ENCODE results near the gene PDF.
"Not testable (repeated sequence)": the region's sequence is repeated elsewhere in the genome, so short reads cannot be mapped to it uniquely, and the experiment has no call there.

The PDF gene

DNA sequence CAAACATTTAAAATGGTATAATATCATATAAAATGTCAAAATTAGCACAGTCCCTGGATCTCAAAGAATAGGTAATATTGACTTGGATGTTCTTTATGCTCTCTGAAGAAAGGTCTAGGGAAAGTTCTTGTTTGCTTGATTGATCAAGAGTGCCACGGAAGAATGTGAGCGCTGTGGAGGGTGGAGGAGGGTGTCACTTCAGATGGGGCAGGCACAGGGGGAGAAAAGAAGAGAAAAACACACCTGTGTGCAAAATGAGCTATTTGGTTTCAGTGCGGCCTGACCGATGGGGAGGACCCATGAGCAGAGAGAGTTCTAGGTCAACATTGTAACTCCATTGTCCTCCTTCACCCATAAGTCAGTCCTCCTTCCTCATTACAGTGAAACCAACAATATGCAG lies 28.1 kb downstream of the PDF start:
- TF ChIP-seq, protein P1, sequence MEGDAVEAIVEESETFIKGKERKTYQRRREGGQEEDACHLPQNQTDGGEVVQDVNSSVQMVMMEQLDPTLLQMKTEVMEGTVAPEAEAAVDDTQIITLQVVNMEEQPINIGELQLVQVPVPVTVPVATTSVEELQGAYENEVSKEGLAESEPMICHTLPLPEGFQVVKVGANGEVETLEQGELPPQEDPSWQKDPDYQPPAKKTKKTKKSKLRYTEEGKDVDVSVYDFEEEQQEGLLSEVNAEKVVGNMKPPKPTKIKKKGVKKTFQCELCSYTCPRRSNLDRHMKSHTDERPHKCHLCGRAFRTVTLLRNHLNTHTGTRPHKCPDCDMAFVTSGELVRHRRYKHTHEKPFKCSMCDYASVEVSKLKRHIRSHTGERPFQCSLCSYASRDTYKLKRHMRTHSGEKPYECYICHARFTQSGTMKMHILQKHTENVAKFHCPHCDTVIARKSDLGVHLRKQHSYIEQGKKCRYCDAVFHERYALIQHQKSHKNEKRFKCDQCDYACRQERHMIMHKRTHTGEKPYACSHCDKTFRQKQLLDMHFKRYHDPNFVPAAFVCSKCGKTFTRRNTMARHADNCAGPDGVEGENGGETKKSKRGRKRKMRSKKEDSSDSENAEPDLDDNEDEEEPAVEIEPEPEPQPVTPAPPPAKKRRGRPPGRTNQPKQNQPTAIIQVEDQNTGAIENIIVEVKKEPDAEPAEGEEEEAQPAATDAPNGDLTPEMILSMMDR (conservative IDR thresholded peaks at IDR 0.05; ENCODE audit: control insufficient read depth, insufficient read depth, low read depth, low read length): no peak
- no peak overlapping the region for H3K4me3 ChIP-seq (ENCODE audit: control insufficient read depth, low read depth, low read length)
- no peak for DNase-seq (ENCODE audit: low read depth)

DNA sequence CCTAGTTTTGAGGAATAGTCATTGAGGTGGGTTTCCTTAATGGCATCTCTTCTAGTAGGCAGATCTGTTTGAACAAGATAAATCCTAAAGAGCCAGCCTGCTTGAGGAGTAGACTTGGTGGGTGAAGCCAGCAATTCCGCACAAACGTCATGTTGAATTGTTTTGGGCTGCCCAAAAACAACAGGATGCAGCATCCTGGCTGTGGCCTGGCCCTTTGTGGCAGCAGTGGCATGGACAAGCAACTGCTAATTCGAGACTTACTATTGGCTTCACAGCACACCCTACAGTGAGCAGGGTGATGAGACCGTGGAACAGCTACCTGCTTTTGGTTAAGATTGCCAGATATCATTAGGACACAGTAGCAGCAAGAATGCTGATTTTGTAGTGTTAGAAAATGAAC lies 28.5 kb downstream of the PDF start:
- TF ChIP-seq, protein P1 (conservative IDR thresholded peaks at IDR 0.05; ENCODE audit: control insufficient read depth, insufficient read depth, low read depth, low read length): no peak
- DNase-seq (ENCODE audit: low read depth): no peak
- no peak overlapping the region for H3K4me3 ChIP-seq (ENCODE audit: control insufficient read depth, low read depth, low read length)

DNA sequence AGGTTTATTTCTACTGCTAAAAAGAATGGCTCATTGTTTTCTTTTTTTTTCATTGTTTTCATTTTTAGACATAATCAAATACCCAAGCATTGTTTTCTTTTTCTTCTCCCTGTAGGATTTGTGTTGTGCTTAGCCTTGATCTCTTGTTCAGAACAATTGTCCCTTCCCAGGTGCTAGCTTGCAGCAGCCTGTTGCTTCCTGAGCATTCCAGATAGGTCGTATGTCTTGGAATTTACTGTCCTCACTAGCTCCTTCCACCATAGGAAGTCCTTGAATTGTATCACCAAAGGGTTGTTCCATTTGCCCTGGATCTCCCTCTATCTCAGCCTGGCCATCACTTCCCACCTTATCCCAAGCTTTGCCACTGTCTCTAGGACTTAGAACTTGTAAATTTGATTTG lies 29.2 kb downstream of the PDF start:
- TF ChIP-seq, protein P1 (conservative IDR thresholded peaks at IDR 0.05; ENCODE audit: control insufficient read depth, insufficient read depth, low read depth, low read length): no peak
- no peak overlapping the region for H3K4me3 ChIP-seq (ENCODE audit: control insufficient read depth, low read depth, low read length)
- no peak for DNase-seq (ENCODE audit: low read depth)

DNA sequence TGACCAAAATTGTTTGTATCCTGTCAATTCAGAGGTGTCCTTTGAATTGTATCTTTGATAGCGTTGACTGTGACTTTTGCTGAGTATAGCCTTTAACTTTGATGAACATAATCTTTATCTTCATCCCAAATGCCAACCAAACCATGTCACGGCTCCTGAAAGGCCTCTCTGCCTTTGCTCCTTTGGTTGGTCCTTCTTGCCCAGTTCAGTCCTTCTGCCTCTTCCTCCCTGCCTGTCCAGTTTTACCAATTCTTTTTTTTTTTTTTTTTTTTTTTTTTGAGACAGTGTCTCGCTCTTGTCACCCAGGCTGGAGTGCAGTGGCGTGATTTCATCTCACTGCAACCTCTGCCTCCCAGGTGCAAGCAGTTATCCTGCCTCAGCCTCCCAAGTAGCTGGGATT lies 32.1 kb downstream of the PDF start:
- H3K4me3 ChIP-seq (ENCODE audit: control insufficient read depth, low read depth, low read length): no peak overlapping the region
- DNase-seq (ENCODE audit: low read depth): no peak
- TF ChIP-seq, protein P1 (conservative IDR thresholded peaks at IDR 0.05; ENCODE audit: control insufficient read depth, insufficient read depth, low read depth, low read length): no peak

DNA sequence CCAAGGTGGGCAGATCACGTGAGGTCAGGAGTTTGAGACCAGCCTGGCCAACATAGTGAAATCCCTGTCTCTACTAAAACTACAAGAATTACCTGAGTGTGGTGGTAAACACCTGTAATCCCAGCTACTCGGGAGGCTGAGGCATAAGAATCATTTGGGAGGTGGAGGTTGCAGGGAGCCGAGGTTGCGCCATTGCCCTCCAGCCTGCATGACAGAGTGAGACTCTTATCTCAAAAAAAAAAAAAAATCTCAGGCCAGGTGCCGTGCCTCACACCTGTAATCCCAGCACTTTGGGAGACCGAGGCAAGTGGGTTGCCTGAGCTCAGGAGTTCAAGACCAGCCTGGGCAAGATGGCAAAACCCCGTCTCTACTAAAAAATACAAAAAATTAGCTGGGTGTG lies 33.6 kb downstream of the PDF start:
- not testable (repeated sequence) for H3K4me3 ChIP-seq (ENCODE audit: control insufficient read depth, low read depth, low read length); DNase-seq (ENCODE audit: low read depth)

DNA sequence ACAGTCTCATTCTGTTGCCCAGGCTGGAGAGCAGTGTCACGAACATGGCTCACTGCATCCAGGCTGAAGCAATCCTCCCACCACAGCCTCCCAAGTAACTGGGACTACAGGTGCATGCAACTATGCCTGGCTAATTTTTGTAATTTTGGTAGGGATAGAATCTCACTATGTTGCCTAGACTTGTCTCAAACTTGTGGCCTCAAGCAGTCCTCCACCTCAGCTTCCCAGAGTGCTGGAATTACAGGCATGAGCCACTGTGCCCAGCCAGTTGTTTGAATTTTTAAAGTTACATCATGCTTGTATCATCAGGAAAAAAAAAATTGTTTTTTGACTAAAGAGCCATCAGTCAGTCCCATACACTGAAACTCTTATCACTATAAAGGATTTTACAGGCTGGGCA lies 36.3 kb downstream of the PDF start:
- no peak overlapping the region for H3K4me3 ChIP-seq (ENCODE audit: control insufficient read depth, low read depth, low read length)
- TF ChIP-seq, protein P1 (conservative IDR thresholded peaks at IDR 0.05; ENCODE audit: control insufficient read depth, insufficient read depth, low read depth, low read length): no peak
- no peak for DNase-seq (ENCODE audit: low read depth)

DNA sequence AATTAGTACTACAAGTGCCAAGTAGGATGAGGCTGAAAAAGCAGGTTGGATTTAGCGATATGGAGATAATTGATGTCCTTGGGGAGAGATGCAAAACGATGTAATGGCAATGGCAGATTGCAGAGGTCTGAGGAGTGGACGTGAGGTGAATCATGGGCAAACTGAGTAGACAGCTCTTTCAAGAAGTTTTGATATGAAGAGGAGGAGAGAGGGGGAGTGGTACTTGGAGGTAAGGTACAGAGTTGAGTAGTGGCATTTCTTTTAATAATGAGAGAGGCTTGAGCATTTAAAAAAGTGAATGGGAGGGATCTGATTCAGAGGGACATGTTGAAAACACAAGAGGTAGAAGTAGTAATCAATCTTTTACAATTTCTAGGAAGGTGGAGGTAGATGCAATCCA lies 37.0 kb downstream of the PDF start:
- no peak overlapping the region for H3K4me3 ChIP-seq (ENCODE audit: control insufficient read depth, low read depth, low read length)
- no peak for DNase-seq (ENCODE audit: low read depth)
- TF ChIP-seq, protein P1 (conservative IDR thresholded peaks at IDR 0.05; ENCODE audit: control insufficient read depth, insufficient read depth, low read depth, low read length): no peak

DNA sequence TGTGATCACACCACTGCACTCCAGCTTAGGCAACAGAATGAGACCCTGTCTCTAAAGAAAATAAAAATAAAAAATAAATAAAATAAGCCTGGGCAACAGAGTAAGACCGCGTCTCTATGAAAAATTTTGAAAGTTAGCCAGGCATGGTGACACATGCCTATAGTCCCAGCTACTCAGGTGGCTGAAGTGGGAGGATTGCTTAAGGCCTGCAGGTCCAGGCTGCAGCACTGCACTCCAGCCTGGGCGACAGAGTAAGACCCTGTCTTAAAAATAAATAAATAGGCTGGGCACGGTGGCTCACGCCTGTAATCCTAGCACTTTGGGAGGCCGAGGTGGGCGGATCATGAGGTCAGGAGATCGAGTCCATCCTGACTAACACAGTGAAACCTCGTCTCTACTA lies 38.7 kb downstream of the PDF start:
- DNase-seq (ENCODE audit: low read depth); H3K4me3 ChIP-seq (ENCODE audit: control insufficient read depth, low read depth, low read length): not testable (repeated sequence)

All from fibroblast of mammary gland (primary cell).